GM12875 (cell line): ENCODE measurements around the gene OR13J1.

ENCODE experiments used
- H3K4me3 ChIP-seq: one replicate; pipeline ENCODE4 v1.5.1; 2011; ENCODE audit warnings: low read depth, low read length, control low read depth
- TF ChIP-seq, protein P1 (sequence below): IDR thresholded peaks from 2 replicates; pipeline ENCODE4 v1.5.1; 2011; ENCODE audit warnings: low read depth, mild to moderate bottlenecking, control low read depth, inconsistent platforms, low read length, moderate library complexity, borderline replicate concordance; ENCODE audit not compliant: insufficient read depth

The OR13J1 gene

DNA sequence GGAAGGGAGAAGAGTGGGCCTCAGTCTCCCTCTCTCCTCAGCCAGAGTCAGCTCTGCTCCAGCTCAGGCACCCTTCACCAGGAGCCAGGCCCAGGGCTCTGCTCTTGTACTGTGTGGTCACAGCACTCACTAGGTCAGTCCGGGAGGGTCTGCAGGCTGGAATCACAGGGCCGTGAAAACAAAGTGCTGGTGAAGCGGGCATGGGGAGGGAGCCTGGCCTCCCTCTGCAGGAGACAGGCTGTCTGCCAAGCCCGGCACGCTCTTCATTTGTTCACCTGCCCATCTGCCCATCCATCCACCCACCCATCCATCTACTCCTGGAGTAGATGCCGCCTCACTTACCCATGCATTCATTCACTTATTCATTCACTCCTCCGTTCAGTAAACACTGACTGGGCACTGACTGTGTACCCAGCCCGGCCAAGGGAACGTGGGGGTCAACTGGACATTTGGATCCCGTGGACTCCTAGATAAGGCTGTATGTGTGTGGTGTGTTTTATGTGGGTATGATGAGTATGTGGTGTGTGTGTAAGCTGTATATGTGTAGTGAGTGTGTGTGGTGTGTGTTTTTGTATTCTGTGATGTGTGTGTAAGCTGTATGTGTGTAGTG, 42.7 kb upstream of the OR13J1 start:
- TF ChIP-seq, protein P1, sequence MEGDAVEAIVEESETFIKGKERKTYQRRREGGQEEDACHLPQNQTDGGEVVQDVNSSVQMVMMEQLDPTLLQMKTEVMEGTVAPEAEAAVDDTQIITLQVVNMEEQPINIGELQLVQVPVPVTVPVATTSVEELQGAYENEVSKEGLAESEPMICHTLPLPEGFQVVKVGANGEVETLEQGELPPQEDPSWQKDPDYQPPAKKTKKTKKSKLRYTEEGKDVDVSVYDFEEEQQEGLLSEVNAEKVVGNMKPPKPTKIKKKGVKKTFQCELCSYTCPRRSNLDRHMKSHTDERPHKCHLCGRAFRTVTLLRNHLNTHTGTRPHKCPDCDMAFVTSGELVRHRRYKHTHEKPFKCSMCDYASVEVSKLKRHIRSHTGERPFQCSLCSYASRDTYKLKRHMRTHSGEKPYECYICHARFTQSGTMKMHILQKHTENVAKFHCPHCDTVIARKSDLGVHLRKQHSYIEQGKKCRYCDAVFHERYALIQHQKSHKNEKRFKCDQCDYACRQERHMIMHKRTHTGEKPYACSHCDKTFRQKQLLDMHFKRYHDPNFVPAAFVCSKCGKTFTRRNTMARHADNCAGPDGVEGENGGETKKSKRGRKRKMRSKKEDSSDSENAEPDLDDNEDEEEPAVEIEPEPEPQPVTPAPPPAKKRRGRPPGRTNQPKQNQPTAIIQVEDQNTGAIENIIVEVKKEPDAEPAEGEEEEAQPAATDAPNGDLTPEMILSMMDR: no peak
- H3K4me3 ChIP-seq: no peak overlapping the region

DNA sequence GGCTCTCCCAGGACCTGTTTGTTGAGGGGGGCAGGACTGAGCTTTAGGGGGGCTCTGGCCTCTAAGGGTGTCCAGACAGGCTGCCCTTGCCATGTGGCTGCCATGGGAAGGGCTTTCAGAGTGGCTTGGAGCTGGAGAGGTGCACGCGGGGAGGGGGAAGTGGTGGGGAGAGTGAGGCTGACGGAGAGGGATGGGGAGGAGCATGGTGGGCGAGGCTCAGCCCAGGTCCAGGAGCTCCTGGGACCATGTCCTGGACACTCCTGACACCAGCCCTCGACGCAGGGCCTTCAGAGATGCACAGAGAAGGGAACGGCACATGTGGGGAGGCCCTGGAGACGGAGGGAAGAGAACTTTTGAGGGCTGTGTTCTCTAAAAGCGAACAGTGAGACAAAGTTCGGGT, 41.5 kb upstream of the OR13J1 start:
- TF ChIP-seq, protein P1: no peak
- no peak overlapping the region for H3K4me3 ChIP-seq

DNA sequence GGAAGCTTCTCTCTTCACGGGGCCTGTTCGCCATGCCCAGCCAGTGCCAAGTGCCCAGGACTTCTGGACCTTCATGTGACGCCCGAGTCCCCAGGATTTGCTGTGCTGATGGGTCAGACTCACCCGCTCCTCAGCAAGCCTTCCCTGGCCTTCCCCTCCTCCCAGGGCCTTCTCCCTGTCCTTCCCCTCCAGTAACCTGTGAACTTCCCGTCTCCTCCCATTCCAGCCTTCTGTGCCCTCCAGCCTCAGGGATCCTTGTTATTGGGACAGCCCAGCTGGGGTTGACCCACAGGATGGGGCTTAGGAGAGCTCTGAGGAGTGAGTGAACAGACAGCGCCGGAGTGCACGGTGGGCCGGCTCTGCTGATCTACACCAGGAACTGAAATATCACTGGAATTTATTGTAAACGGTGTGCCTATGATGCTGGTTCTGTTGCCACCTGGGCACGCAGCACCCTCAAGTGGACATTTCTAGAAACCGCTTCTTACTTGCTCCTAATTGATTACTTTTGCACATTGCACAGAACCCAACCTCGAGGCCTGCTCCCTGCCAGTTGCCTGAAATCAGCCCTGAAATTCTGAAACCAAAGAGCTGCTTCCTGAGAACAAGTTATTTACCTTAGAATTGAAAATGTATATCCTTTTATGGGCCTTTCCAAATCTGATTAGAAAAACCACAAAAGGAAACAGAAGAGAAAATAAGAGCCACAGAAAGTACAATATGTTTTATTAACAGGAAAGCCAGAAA, 40.6 kb upstream of the OR13J1 start:
- no peak overlapping the region for H3K4me3 ChIP-seq
- TF ChIP-seq, protein P1: peak; percentile 41

DNA sequence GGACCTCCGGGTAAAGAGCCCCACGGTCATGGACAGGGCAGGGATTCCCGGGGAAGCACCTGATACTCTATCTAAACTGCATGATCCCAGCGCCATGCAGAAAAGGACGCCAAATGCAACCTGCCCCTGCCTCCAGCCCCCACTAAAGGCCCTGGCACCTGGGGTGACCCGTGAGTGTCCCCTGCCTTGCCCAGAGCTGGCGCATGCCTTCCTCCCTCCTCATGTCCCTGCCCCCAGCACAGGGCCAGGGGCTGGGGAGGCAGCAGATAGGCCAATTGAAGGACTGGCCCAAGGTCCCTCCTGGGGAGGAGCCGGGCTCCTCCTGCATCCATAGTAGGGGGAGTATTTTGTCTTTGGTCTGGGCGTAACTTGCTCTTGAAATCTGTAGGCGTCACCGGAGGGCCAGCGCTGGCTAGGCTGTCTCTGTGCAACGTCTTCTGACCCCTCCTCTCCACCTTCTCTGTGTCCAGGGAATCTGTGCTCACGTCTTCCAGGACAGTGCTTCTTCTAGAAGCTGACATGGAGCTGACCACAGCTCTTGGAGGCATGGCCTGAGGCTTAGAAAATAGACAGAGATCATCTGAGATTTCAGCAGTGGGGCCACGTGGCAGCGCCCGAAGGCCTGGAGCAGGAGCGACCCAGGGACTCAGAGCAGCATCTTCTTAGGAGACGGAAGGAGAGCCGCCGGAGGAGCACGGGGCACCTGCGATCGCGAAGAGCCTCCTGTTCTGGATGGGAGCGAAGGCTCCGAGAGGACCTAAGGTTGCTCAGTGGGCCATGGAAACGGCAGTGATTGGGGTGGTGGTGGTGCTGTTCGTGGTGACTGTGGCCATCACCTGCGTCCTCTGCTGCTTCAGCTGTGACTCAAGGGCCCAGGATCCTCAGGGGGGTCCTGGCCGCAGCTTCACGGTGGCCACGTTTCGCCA, 39.7 kb upstream of the OR13J1 start:
- no peak overlapping the region for H3K4me3 ChIP-seq
- TF ChIP-seq, protein P1: no peak

DNA sequence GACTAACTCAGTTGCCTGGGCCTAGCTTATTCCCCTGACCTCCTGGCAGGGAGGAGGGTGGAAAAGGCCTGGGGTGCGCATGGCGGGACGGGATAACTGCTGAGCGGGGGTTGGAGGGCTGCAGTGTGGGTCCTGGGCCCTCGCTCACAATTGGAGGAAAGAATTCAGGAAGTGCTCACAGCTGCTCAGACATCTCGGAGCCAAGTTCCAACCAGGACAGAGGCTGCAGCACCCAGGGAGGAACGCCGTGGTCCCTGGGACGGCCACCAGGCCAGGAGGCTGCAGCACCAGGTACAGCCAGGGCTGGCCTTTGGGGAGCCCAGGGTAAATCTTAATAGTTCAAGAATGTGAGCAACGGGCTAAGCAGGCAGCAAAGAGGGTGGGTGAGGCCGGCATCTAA, 39.1 kb upstream of the OR13J1 start, which contains the start of gene SPAAR:
TSS of gene SPAAR (plus strand) at position 217 of the 400 bp plus-strand sequence. CDS start 974 bp downstream, outside the sequence.
- no peak within 1 kb of the TSS for H3K4me3 ChIP-seq
- TF ChIP-seq, protein P1: no peak

DNA sequence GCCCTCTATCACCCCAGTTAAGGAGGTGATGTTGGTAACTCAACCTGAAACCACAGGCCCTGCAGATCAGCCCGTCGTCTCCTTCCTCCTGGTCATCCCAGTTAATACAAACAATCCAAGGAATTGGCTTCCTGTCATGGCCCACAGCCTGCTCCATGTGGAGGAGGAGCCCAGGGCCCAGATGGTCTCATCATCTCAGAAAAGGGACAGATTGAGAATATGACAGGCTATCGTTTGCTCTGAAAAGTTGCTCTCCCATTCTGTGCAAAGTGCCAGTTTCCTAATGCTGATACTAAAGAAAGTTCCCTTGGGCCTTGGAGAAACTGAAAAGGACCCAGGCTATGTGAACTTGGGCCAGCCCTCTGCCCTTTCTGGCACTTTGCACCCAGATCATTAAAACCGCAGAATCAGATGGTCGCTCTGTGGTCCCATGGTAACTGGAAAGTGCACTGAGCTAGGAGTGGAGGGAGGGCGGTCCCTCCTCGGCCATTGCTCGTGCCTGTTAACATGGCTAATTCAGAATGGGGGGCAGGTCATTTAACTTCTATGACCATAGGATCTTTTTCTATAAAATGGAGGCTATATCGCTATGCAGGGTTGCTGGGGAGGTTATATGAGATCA, 38.4 kb upstream of the OR13J1 start:
- H3K4me3 ChIP-seq: no peak overlapping the region
- TF ChIP-seq, protein P1: no peak
